CD4-positive, alpha-beta T cell treated with Interleukin-17A for 1 hour (primary cell): Measurements from ENCODE around the gene SRSF3.
"Not testable (repeated sequence)": the region's sequence is repeated elsewhere in the genome, so short reads cannot be mapped to it uniquely, and the experiment has no call there.

ENCODE experiments used
- DNase-seq: peaks from one replicate; pipeline ENCODE4 v3.0.0-alpha.2; 2020

Gene SRSF3

GRCh38 chr6:36650848-36651478 lies 56.8 kb downstream of the SRSF3 start:
- DNase-seq, result peak; percentile 11

GRCh38 chr6:36651659-36652379 lies 57.7 kb downstream of the SRSF3 start:
- no peak for DNase-seq

GRCh38 chr6:36654469-36654868 lies 60.3 kb downstream of the SRSF3 start:
- not testable (repeated sequence) for DNase-seq
